D721Med (cell line): Measurements from ENCODE around the gene RPL18A.
"Not testable (repeated sequence)": the region's sequence is repeated elsewhere in the genome, so short reads cannot be mapped to it uniquely, and the experiment has no call there.

Source experiments
- DNase-seq: peaks from one replicate; pipeline ENCODE4 v3.0.0; 2011; ENCODE audit warnings: low spot score; ENCODE audit not compliant: insufficient read length
- FAIRE-seq: peaks from 2 replicates; lab custom pipeline; 2011; peaks lifted over from hg19 to GRCh38; lab: Jason Lieb, UNC
- TF ChIP-seq, protein P1 (sequence below): IDR thresholded peaks from 2 replicates; pipeline ENCODE4 v1.5.1; 2012; ENCODE audit warnings: mild to moderate bottlenecking, control low read depth; ENCODE audit not compliant: insufficient read depth; ENCODE audit errors: missing control alignments

Gene RPL18A

DNA sequence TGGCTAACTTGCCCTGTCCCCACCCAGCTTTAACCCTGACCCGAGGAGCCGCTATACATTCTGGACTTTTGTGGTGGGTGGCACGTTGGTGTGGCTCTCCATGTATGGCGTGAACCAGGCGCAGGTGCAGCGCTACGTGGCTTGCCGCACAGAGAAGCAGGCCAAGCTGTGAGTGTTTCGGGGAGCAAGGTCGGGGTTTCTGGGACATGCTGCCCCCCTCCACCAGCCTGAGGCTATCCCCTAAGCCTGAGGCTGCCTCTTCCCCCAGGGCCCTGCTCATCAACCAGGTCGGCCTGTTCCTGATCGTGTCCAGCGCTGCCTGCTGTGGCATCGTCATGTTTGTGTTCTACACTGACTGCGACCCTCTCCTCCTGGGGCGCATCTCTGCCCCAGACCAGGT, 18.0 kb downstream of the RPL18A start:
- FAIRE-seq (no peak), DNase-seq (no peak)
- TF ChIP-seq, protein P1, sequence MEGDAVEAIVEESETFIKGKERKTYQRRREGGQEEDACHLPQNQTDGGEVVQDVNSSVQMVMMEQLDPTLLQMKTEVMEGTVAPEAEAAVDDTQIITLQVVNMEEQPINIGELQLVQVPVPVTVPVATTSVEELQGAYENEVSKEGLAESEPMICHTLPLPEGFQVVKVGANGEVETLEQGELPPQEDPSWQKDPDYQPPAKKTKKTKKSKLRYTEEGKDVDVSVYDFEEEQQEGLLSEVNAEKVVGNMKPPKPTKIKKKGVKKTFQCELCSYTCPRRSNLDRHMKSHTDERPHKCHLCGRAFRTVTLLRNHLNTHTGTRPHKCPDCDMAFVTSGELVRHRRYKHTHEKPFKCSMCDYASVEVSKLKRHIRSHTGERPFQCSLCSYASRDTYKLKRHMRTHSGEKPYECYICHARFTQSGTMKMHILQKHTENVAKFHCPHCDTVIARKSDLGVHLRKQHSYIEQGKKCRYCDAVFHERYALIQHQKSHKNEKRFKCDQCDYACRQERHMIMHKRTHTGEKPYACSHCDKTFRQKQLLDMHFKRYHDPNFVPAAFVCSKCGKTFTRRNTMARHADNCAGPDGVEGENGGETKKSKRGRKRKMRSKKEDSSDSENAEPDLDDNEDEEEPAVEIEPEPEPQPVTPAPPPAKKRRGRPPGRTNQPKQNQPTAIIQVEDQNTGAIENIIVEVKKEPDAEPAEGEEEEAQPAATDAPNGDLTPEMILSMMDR: no peak

- no peak for FAIRE-seq
- TF ChIP-seq, protein P1: no peak
- no peak for DNase-seq
Observed at GRCh38 chr19:17879466-17879865, 19.8 kb downstream of the RPL18A start.

DNA sequence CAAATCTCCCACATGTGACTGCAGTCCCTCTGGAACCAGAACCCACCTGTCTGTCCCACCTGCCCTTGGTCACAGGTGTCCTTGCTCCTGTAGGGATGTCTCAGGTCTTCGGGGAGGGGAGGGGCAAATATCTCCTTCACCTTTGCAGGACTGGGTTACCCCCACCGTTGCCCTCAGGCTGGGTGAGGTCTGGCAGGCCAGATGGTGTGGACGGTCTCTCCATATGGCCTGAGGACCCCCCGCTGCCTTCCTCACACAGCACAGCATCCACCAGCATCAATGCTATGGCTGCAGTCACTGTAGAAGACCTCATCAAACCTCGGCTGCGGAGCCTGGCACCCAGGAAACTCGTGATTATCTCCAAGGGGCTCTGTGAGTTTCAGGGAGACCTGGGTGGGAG, 22.0 kb downstream of the RPL18A start:
- TF ChIP-seq, protein P1: no peak
- FAIRE-seq (no peak), DNase-seq (no peak)

DNA sequence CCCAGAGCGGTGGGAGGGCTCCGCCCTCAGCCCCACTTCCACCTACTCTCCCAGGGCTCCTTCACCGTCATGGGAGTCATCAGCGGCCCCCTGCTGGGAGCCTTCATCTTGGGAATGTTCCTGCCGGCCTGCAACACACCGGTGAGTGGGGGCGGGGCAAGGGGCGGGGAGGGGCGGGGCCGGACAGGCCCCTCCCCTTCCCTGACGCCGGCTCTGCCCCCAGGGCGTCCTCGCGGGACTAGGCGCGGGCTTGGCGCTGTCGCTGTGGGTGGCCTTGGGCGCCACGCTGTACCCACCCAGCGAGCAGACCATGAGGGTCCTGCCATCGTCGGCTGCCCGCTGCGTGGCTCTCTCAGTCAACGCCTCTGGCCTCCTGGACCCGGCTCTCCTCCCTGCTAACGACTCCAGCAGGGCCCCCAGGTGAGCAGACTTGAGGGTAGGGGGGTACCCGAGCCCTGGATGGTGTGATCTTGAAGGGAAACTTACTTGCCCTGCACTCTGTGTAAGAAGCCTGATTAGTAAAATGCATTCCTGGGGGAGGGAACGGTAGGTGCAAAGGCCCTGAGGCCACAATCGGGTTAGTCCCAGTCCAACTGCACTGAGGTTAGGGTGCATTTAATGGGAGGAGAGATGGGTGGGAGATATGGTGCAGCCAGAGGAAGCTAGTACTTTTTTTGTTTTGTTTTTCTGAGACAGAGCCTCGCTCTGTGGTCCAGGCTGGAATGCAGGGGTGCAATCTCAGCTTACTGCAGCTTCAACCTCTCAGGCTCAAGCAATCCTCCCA, 24.1 kb downstream of the RPL18A start:
- TF ChIP-seq, protein P1: no peak
- DNase-seq (no peak), FAIRE-seq (no peak)

DNA sequence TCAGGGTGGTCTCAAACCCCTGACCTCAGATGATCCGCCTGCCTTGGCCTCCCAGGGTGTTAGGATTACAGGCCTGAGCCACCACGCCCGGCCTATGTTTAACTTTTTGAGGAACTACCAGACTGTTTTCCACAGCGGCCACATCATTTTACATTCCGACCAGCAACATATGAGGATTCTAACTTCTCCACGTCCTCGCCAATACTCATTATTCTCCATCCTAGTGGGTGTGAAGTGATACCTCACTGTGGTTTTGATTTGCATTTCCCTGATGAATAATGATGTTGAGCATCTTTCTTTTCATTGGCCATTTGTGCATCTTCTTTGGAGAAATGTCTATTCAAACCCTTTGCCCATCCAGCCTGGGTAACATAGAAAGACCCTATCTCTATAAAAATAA, 26.8 kb downstream of the RPL18A start:
- TF ChIP-seq, protein P1: no peak
- FAIRE-seq (no peak), DNase-seq (no peak)

DNA sequence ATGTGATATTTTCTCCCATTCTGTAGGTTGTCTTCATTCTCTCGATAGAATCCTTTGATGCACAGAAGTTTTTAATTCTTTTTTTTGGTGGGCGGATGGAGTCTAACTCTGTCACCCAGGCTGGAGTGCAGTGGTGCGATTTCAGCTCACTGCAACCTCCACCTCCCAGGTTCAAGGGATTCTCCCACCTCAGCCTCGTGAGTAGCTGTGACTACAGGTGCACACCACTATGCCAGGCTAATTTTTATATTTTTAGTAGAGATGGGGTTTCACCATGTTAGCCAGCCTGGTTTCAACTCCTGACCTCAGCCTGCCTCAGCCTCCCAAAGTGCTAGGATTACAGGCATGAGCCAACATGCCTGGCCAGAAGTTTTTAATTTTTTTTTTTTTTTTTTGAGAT, 27.5 kb downstream of the RPL18A start:
- FAIRE-seq, DNase-seq: not testable (repeated sequence)

DNA sequence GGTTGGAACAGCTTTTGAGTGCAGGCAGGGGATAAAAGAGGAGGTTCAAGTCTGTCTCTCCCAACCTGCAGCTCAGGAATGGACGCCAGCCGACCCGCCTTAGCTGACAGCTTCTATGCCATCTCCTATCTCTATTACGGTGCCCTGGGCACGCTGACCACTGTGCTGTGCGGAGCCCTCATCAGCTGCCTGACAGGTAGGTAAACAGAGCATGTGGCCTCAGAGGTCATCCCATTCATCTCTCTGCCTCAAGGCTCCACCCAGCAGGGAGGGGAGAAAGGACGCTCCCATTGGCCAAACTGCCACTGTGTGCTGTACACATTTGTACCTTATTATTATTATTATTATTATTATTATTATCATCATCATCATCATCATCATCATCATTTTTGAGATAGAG, 28.6 kb downstream of the RPL18A start:
- no peak for DNase-seq
- no peak for FAIRE-seq
- TF ChIP-seq, protein P1: no peak
